ENCODE data around the gene HTR7.

DNA sequence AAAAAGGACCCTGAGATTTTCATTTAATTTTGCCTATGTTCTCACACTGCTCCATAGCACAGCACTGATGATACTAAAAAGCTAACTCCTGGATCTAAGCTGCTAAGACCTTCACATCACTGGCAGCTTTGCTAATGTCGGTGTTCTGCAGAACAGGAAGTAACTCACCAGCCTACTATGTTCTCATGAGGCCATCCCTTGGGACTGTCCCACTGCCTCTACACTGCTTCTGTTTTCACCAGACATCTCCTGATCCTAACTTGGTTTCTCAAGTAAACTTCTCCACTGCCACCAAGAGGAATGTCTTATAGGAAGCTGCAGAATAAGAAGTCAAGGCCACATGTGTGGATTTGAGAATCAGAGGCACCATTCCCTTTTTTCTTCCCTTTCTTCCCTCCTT, 15.1 kb downstream of the HTR7 start:
- TF ChIP-seq, protein P1, sequence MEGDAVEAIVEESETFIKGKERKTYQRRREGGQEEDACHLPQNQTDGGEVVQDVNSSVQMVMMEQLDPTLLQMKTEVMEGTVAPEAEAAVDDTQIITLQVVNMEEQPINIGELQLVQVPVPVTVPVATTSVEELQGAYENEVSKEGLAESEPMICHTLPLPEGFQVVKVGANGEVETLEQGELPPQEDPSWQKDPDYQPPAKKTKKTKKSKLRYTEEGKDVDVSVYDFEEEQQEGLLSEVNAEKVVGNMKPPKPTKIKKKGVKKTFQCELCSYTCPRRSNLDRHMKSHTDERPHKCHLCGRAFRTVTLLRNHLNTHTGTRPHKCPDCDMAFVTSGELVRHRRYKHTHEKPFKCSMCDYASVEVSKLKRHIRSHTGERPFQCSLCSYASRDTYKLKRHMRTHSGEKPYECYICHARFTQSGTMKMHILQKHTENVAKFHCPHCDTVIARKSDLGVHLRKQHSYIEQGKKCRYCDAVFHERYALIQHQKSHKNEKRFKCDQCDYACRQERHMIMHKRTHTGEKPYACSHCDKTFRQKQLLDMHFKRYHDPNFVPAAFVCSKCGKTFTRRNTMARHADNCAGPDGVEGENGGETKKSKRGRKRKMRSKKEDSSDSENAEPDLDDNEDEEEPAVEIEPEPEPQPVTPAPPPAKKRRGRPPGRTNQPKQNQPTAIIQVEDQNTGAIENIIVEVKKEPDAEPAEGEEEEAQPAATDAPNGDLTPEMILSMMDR (IDR thresholded peaks at IDR 0.05) = no peak
- no peak for TF ChIP-seq POLR2A (IDR thresholded peaks at IDR 0.05)

All from uterus (tissue), 2 donors.